Testis (tissue), 2 donors: ENCODE results near the gene SEMA6D.

Experiments used
- POLR2A ChIP-seq: fragments of 450-650 bp; IDR thresholded peaks from one replicate; pipeline ENCODE4 v1.6.1; 2017; ENCODE audit warnings: antibody characterized with exemption, mild to moderate bottlenecking, moderate library complexity
- TF ChIP-seq, protein P1 (sequence below), 3 experiments: fragments of 450-650 bp in 2 of 3; fragments of 200-600 bp in 1 of 3; sonication (generic) in 1 of 3; IDR thresholded peaks; one replicate each; pipeline ENCODE4 v1.5.1; 2016 to 2019; ENCODE audit warnings: antibody characterized with exemption in 3 of 3, mild to moderate bottlenecking in 2 of 3, moderate library complexity in 1 of 3

DNA sequence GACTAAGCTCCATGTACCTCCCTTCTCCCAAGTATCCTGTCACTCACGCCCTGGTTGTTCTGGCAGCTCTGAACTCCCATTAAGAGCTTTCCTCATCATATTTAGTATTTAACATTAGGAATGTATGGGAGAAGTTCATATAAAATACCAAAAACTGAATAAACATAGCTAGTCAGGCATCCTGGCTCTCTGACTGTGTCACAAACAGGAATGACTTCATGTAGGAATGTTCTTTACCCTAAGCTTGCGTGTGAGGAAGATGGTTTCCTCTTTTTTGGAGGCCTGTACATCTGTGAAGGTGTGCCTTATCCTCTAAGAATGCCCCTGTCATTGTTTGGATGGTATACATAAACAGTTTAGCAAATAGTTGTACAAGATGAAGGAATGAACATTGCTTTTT is 38.6 kb downstream of the SEMA6D start:
- no peak for TF ChIP-seq POLR2A
- TF ChIP-seq, protein P1, sequence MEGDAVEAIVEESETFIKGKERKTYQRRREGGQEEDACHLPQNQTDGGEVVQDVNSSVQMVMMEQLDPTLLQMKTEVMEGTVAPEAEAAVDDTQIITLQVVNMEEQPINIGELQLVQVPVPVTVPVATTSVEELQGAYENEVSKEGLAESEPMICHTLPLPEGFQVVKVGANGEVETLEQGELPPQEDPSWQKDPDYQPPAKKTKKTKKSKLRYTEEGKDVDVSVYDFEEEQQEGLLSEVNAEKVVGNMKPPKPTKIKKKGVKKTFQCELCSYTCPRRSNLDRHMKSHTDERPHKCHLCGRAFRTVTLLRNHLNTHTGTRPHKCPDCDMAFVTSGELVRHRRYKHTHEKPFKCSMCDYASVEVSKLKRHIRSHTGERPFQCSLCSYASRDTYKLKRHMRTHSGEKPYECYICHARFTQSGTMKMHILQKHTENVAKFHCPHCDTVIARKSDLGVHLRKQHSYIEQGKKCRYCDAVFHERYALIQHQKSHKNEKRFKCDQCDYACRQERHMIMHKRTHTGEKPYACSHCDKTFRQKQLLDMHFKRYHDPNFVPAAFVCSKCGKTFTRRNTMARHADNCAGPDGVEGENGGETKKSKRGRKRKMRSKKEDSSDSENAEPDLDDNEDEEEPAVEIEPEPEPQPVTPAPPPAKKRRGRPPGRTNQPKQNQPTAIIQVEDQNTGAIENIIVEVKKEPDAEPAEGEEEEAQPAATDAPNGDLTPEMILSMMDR (IDR thresholded peaks at IDR 0.05): no peak
